ENCODE measurements around the gene RNF144B. TPM values are rescaled to one million over a fixed set of nuclear protein-coding genes. Genes with fewer than 3 reads are reported as not detected.

The RNF144B gene
- polyA plus RNA-seq, 2 of the 4 experiments (the other 2 are of a cell fraction), result 0.36 to 0.49 TPM

DNA sequence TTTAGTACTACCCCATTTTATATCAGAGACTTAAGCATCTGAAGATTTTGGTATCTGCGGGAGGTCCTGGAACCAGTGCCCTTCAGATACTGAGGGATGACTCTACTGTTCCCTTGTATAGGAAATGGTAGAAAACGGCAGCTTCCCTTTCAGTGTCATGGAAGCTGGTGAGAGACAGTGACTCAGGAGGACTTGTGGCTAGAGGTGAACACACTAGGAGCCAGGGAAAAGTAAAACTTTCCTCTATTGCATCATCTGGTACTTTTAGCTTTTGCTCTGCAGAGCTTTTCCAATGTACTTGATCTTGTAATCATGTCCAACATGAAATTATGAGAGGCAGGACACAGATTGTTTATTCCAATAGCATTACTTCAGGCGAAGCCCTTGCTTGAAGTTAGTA, 45.0 kb downstream of the RNF144B start:
- H3K4me1 ChIP-seq, result no peaks in the 10 kb centered on the region
- CTCF ChIA-PET, result no interaction called here

DNA sequence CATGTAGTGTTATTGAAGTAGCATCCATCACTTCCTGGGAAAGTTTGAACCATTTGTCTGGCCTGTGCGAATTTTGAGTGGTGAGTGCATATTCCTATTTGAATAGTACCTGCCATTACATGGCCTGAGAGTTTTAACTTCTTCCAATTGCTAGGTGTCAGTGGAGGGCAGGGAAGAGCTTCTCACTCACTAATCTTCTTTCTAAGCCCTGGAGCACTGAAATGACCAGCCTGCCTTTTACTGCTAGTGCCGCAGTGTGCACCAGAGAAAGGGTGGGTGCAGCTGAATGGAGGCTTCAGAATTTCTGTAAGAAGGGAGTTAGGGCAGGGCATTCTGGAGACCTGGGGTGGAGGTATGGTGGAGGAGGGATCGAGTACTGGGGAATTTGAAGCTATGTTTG, 45.5 kb downstream of the RNF144B start:
- H3K4me3 ChIP-seq, result no peak overlapping the region
- CTCF ChIA-PET, result interaction anchor here (1.0 kb wide), 1 partner anchor 10 kb away, joined by 3 read pairs; no protein-coding TSS in a partner anchor
- FAIRE-seq, result no peak
- no peak overlapping the region for H3K4me2 ChIP-seq
- POLR2A ChIA-PET, result no interaction called here
- no peak overlapping the region for H3K27ac ChIP-seq
- 62% methylated on average over 3 of the region's 3 CpGs for WGBS (ENCODE audit: missing lambda C conversion rate)
- ATAC-seq, result no peak
- no peaks in the 10 kb centered on the region for H3K4me1 ChIP-seq
- H3K9me3 ChIP-seq, result no peaks in the 10 kb centered on the region
- DNase-seq (ENCODE audit: low read depth in 1 of 2, low spot score in 1 of 2), result no peak
- TF ChIP-seq CEBPB (IDR thresholded peaks at IDR 0.05), result no peak
- TF ChIP-seq JUN (IDR thresholded peaks at IDR 0.05), result no peak
- TF ChIP-seq, protein P1, sequence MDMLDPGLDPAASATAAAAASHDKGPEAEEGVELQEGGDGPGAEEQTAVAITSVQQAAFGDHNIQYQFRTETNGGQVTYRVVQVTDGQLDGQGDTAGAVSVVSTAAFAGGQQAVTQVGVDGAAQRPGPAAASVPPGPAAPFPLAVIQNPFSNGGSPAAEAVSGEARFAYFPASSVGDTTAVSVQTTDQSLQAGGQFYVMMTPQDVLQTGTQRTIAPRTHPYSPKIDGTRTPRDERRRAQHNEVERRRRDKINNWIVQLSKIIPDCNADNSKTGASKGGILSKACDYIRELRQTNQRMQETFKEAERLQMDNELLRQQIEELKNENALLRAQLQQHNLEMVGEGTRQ (IDR thresholded peaks at IDR 0.05), result no peak
- no peak for TF ChIP-seq HOXB5 (CRISPR knock-in tag; IDR thresholded peaks at IDR 0.05)
- no peak for TF ChIP-seq RNF2 (IDR thresholded peaks at IDR 0.05; ENCODE audit: borderline replicate concordance, low read depth)
- TF ChIP-seq, protein P2, sequence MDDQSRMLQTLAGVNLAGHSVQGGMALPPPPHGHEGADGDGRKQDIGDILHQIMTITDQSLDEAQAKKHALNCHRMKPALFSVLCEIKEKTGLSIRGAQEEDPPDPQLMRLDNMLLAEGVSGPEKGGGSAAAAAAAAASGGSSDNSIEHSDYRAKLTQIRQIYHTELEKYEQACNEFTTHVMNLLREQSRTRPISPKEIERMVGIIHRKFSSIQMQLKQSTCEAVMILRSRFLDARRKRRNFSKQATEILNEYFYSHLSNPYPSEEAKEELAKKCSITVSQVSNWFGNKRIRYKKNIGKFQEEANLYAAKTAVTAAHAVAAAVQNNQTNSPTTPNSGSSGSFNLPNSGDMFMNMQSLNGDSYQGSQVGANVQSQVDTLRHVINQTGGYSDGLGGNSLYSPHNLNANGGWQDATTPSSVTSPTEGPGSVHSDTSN (IDR thresholded peaks at IDR 0.05), result no peak
- TF ChIP-seq NFE2L2 (conservative IDR thresholded peaks at IDR 0.05; ENCODE audit: low read length), result no peak
- no peak for TF ChIP-seq ZFP36 (IDR thresholded peaks at IDR 0.05; ENCODE audit: borderline replicate concordance, partially characterized antibody)
- no peak for TF ChIP-seq POLR2AphosphoS2 (conservative IDR thresholded peaks at IDR 0.05; ENCODE audit: low read length)
- TF ChIP-seq, protein P3, sequence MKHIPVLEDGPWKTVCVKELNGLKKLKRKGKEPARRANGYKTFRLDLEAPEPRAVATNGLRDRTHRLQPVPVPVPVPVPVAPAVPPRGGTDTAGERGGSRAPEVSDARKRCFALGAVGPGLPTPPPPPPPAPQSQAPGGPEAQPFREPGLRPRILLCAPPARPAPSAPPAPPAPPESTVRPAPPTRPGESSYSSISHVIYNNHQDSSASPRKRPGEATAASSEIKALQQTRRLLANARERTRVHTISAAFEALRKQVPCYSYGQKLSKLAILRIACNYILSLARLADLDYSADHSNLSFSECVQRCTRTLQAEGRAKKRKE (CRISPR knock-in tag; IDR thresholded peaks at IDR 0.05; ENCODE audit: low read depth), result no peak
- TF ChIP-seq, protein P4, sequence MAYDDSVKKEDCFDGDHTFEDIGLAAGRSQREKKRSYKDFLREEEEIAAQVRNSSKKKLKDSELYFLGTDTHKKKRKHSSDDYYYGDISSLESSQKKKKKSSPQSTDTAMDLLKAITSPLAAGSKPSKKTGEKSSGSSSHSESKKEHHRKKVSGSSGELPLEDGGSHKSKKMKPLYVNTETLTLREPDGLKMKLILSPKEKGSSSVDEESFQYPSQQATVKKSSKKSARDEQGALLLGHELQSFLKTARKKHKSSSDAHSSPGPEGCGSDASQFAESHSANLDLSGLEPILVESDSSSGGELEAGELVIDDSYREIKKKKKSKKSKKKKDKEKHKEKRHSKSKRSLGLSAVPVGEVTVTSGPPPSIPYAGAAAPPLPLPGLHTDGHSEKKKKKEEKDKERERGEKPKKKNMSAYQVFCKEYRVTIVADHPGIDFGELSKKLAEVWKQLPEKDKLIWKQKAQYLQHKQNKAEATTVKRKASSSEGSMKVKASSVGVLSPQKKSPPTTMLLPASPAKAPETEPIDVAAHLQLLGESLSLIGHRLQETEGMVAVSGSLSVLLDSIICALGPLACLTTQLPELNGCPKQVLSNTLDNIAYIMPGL (CRISPR knock-in tag; IDR thresholded peaks at IDR 0.05; ENCODE audit: borderline replicate concordance), result no peak
- TF ChIP-seq HDAC2 (IDR thresholded peaks at IDR 0.05), result no peak
- TF ChIP-seq NR3C1 (IDR thresholded peaks at IDR 0.05), result no peak
- no peak for TF ChIP-seq CBX8 (IDR thresholded peaks at IDR 0.05)
- TF ChIP-seq, protein P5, sequence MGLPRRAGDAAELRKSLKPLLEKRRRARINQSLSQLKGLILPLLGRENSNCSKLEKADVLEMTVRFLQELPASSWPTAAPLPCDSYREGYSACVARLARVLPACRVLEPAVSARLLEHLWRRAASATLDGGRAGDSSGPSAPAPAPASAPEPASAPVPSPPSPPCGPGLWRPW (IDR thresholded peaks at IDR 0.05), result no peak
- no peak for TF ChIP-seq FOSL2 (IDR thresholded peaks at IDR 0.05)
- no peak for TF ChIP-seq FOSL2 (CRISPR knock-in tag; IDR thresholded peaks at IDR 0.05)
- TF ChIP-seq RAD21 (conservative IDR thresholded peaks at IDR 0.05 in 1 of 2, IDR thresholded peaks at IDR 0.05 in 1 of 2), result no peak
- no peak for TF ChIP-seq MAFK (IDR thresholded peaks at IDR 0.05; ENCODE audit: partially characterized antibody)
- TF ChIP-seq, protein P6, sequence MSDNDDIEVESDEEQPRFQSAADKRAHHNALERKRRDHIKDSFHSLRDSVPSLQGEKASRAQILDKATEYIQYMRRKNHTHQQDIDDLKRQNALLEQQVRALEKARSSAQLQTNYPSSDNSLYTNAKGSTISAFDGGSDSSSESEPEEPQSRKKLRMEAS (IDR thresholded peaks at IDR 0.05), result no peak
- TF ChIP-seq EHF (CRISPR knock-in tag; IDR thresholded peaks at IDR 0.05), result no peak

More for the DNA sequence above, 45.0 kb downstream of the RNF144B start:
- ATAC-seq (no peak), FAIRE-seq (no peak), DNase-seq (ENCODE audit: low read depth in 1 of 2, low spot score in 1 of 2) (no peak)
- Histone ChIP-seq H3K9me3 (no peaks in the 10 kb centered on the region), H3K4me3 (no peak overlapping the region), H3K4me2 (no peak overlapping the region), H3K27ac (no peak overlapping the region)
- TF ChIP-seq RFX5 (IDR thresholded peaks at IDR 0.05) (no peak), CEBPB (IDR thresholded peaks at IDR 0.05) (no peak), RNF2 (IDR thresholded peaks at IDR 0.05; ENCODE audit: borderline replicate concordance, low read depth) (no peak)
- POLR2A ChIA-PET, result no interaction called here
- 54% methylated on average over 3 of the region's 3 CpGs for WGBS (ENCODE audit: missing lambda C conversion rate)
